ENCODE results near the gene MAGI2.

The MAGI2 gene

DNA sequence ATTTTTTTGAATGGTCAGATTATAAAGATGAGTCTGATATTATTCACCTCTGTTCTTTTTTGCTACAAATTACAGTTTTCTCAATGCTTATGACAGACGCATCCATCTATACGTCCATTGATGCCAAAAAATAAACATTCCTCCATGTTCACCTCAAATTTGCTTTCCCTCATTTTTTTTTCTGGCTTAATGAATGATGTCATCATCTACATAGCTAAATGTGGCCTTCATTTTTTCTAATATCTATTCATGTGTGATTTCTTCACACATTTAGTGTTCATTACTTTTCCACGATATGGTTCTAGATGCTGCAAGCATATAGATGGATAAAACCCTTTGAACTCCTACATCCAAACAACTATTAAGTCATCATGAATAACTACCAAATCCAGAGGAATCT lies 163.1 kb downstream of the MAGI2 start:
- DNase-seq: no peak
- in situ Hi-C loops (cut with HindIII; ENCODE audit: low pct_ligation_motif_present, low sequenced_read_pairs): no loop called here
- no peak overlapping the region for H3K27ac ChIP-seq
- H3K36me3 ChIP-seq (replicated peaks): no peaks in the 10 kb centered on the region
- H3K4me3 ChIP-seq (ENCODE audit: low read depth, low read length): no peak overlapping the region
- no peaks in the 10 kb centered on the region for H3K27me3 ChIP-seq (replicated peaks)
- TF ChIP-seq, protein P1, sequence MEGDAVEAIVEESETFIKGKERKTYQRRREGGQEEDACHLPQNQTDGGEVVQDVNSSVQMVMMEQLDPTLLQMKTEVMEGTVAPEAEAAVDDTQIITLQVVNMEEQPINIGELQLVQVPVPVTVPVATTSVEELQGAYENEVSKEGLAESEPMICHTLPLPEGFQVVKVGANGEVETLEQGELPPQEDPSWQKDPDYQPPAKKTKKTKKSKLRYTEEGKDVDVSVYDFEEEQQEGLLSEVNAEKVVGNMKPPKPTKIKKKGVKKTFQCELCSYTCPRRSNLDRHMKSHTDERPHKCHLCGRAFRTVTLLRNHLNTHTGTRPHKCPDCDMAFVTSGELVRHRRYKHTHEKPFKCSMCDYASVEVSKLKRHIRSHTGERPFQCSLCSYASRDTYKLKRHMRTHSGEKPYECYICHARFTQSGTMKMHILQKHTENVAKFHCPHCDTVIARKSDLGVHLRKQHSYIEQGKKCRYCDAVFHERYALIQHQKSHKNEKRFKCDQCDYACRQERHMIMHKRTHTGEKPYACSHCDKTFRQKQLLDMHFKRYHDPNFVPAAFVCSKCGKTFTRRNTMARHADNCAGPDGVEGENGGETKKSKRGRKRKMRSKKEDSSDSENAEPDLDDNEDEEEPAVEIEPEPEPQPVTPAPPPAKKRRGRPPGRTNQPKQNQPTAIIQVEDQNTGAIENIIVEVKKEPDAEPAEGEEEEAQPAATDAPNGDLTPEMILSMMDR (IDR thresholded peaks at IDR 0.05; ENCODE audit: low read depth, low read length, missing control alignments): no peak

GRCh38 chr7:79288655-79289054 lies 164.8 kb downstream of the MAGI2 start:
- no peak overlapping the region for H3K4me3 ChIP-seq (ENCODE audit: low read depth, low read length)
- H3K27ac ChIP-seq: no peak overlapping the region
- TF ChIP-seq, protein P1 (IDR thresholded peaks at IDR 0.05; ENCODE audit: low read depth, low read length, missing control alignments): no peak
- in situ Hi-C loops (cut with HindIII; ENCODE audit: low pct_ligation_motif_present, low sequenced_read_pairs): no loop called here
- no peak for DNase-seq
- no peaks in the 10 kb centered on the region for H3K27me3 ChIP-seq (replicated peaks)
- H3K36me3 ChIP-seq (replicated peaks): no peaks in the 10 kb centered on the region

DNA sequence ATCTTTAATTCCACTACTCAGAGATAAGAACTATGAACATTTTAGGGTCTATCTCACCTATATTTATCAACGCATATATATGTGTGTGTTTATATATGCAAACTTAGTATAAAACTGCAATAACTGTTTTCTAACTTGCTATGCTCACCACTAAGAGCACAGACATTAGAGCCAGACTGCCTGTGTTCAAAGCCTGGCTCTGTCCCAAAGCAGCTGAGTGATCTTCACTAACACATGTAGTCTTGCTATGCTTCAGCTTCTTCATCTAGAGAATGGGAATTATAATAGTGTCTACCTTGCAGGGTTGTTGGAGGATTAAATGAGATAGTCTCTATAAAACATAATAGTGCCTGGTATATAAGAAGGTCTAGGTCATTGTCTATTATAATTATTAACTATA lies 165.5 kb downstream of the MAGI2 start:
- TF ChIP-seq, protein P1 (IDR thresholded peaks at IDR 0.05; ENCODE audit: low read depth, low read length, missing control alignments): no peak
- DNase-seq: no peak
- in situ Hi-C loops (cut with HindIII; ENCODE audit: low pct_ligation_motif_present, low sequenced_read_pairs): no loop called here
- no peaks in the 10 kb centered on the region for H3K36me3 ChIP-seq (replicated peaks)
- H3K4me3 ChIP-seq (ENCODE audit: low read depth, low read length): no peak overlapping the region
- no peaks in the 10 kb centered on the region for H3K27me3 ChIP-seq (replicated peaks)
- H3K27ac ChIP-seq: no peak overlapping the region

DNA sequence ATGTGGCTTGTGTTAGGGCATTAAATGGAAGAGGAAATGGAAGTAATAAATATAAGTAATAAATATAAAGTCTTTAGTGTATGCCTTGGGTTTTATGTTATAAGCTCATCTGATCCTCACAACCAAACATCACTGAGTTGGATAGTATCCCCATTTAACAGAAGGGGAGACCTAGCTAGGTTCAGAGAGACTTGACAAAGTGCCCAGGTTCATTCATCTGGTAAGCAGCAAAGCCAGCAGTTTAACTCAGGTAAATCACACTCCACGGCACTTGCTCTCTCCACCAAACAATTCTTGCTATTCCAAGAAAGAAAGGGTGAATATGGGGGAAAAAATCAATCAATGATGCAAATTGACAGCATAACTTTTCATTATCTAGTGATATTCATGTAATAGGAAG lies 167.3 kb downstream of the MAGI2 start:
- in situ Hi-C loops (cut with HindIII; ENCODE audit: low pct_ligation_motif_present, low sequenced_read_pairs): no loop called here
- H3K4me3 ChIP-seq (ENCODE audit: low read depth, low read length): no peak overlapping the region
- no peak overlapping the region for H3K27ac ChIP-seq
- H3K27me3 ChIP-seq (replicated peaks): no peaks in the 10 kb centered on the region
- H3K36me3 ChIP-seq (replicated peaks): no peaks in the 10 kb centered on the region
- TF ChIP-seq, protein P1 (IDR thresholded peaks at IDR 0.05; ENCODE audit: low read depth, low read length, missing control alignments): no peak
- no peak for DNase-seq

DNA sequence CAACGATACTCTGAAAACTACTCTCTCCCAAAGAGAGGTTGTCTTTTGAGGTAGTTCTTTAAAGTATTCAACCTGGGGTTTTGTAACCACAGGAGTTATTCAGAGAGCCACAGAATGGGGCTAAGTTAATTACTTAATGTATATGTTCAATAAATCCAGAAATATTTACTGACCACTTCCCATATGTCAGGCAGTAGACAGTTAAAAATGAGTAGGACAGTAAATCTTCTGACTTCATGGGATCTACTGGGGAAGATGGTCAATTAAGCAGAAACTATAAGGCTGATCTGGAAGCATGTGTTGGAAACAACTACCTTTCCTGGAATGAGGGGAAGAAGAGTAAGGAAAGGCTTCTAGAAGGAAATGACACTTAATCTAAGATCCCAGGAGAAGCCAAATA lies 167.7 kb downstream of the MAGI2 start:
- no peaks in the 10 kb centered on the region for H3K27me3 ChIP-seq (replicated peaks)
- no peaks in the 10 kb centered on the region for H3K36me3 ChIP-seq (replicated peaks)
- H3K4me3 ChIP-seq (ENCODE audit: low read depth, low read length): no peak overlapping the region
- TF ChIP-seq, protein P1 (IDR thresholded peaks at IDR 0.05; ENCODE audit: low read depth, low read length, missing control alignments): no peak
- H3K27ac ChIP-seq: no peak overlapping the region
- in situ Hi-C loops (cut with HindIII; ENCODE audit: low pct_ligation_motif_present, low sequenced_read_pairs): no loop called here
- no peak for DNase-seq

DNA sequence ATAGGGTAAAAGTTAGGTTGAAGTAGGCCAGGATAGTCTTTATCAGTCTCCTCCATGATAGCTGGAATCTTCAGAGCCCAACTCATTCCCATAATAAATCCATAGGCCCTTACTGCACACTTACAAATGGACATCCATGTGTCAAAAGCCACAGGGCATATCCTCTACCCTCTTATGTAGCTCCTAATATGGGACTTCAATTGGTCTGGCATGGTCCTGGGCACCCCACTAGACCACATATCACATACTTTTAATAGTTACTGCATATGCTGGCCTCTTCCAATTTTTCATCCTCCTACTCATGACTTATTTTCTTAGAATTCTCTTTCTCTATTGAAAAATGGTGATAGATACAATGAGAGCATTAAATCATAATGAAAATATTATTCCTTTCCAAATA lies 169.3 kb downstream of the MAGI2 start:
- TF ChIP-seq, protein P1 (IDR thresholded peaks at IDR 0.05; ENCODE audit: low read depth, low read length, missing control alignments): no peak
- no peak for DNase-seq
- Histone ChIP-seq H3K4me3 (ENCODE audit: low read depth, low read length) (no peak overlapping the region), H3K27ac (no peak overlapping the region), H3K27me3 (replicated peaks) (no peaks in the 10 kb centered on the region), H3K36me3 (replicated peaks) (no peaks in the 10 kb centered on the region)
- in situ Hi-C loops (cut with HindIII; ENCODE audit: low pct_ligation_motif_present, low sequenced_read_pairs): no loop called here
